Thyroid gland (tissue), 4 donors: ENCODE data around the gene RARRES1. TPM values are rescaled to one million over a fixed set of nuclear protein-coding genes. Genes with fewer than 3 reads are reported as not detected.
A peak's percentile ranks its signal among the peaks of the same experiment; 100 is the strongest.

ENCODE experiments used
- DNase-seq, 2 donors: peaks; one replicate each; pipeline ENCODE4 v3.0.0-alpha.2; 2019
- H3K27ac ChIP-seq, 3 donors: fragments of 200-600 bp; sonication (generic); 1 replicate in 2 of 3; 2 replicates in 1 of 3; pipeline ENCODE4 v1.5.1; 2016 to 2019; ENCODE audit warnings: mild to moderate bottlenecking in 1 of 3, moderate library complexity in 1 of 3
- H3K27me3 ChIP-seq: fragments of 200-600 bp; sonication (generic); one replicate; pipeline ENCODE4 v1.5.1; 2019
- H3K36me3 ChIP-seq, 2 donors: fragments of 200-600 bp; sonication (generic); one replicate each; pipeline ENCODE4 v1.5.1; 2016 to 2019
- H3K4me1 ChIP-seq, 2 donors: fragments of 200-600 bp; sonication (generic); one replicate each; pipeline ENCODE4 v1.5.1; 2017 to 2019
- H3K4me3 ChIP-seq, 3 donors: fragments of 200-600 bp; sonication (generic); replicated peaks in 1 of 3; 1 replicate in 2 of 3; 2 replicates in 1 of 3; pipeline ENCODE4 v1.5.1; 2016; ENCODE audit warnings: mild to moderate bottlenecking in 1 of 3
- H3K9me3 ChIP-seq: fragments of 200-600 bp; sonication (generic); one replicate; pipeline ENCODE4 v1.5.1; 2017
- POLR2A ChIP-seq, 2 donors: fragments of 450-650 bp; IDR thresholded peaks; one replicate each; pipeline ENCODE4 v1.6.1; 2017; ENCODE audit warnings: antibody characterized with exemption in 2 of 2, mild to moderate bottlenecking in 2 of 2, moderate library complexity in 1 of 2
- WGBS, 2 donors: methylation state at CpG; one replicate each; pipeline ENCODE4 v1.1.5; 2017; 5-methylcytosine and 5-hydroxymethylcytosine counted together
- intact Hi-C: fragments of 100-400 bp; cut with DNase I; formaldehyde crosslinking; loops from one replicate; pipeline ENCODE4 v1.15.1; 2023
- total RNA-seq, 4 donors: library from RNA; depleted of rRNA; stranded (reverse); fragments of >200 nt; gene quantifications; one replicate each; pipeline ENCODE4 v1.2.3, GENCODE V29; 2016
- TF ChIP-seq, protein P1 (sequence below), 6 experiments: fragments of 200-600 bp in 3 of 6; fragments of 450-650 bp in 3 of 6; sonication (generic) in 3 of 6; IDR thresholded peaks; one replicate each; pipeline ENCODE4 v1.5.1; 2016 to 2019; ENCODE audit warnings: antibody characterized with exemption in 6 of 6, mild to moderate bottlenecking in 2 of 6, inconsistent platforms in 1 of 6, moderate library complexity in 1 of 6

Gene RARRES1
- total RNA-seq, 4 donors from 2014 or later = 4.8 to 394 (median 21.4) TPM

DNA sequence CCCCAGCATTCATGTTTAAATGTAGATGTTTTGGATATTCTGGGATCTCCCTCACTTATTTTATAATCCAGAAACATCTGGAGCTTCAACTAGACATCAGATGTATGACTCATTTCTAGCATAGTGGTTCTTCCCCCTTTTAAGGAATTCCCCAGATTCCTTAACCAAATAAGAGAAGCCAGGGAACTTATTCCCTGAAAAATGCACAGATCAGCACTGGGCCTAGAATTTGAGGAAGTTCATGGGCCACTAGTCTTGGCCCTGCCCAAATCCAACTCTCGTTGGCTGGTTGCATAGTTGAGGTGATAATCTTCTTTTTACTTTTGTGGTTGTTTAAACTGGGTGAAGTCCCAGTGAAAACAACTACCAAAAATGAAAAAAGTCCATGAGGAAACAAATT is 20.4 kb downstream of the RARRES1 start:
- Histone ChIP-seq H3K4me3 (no peak overlapping the region), H3K4me1 (peaks cover 0 to 9% of the 10 kb centered on the region in 2 donors), H3K27ac (peak overlapping the region in 1 of 3 donors; percentile 14), H3K27me3 (no peaks in the 10 kb centered on the region), H3K9me3 (no peaks in the 10 kb centered on the region), H3K36me3 (peaks cover 0 to 8% of the 10 kb centered on the region in 2 donors)
- intact Hi-C loops = no loop called here
- 68 to 77% methylated on average over 1 of the region's 1 CpG for WGBS, 2 donors
- TF ChIP-seq, protein P1, sequence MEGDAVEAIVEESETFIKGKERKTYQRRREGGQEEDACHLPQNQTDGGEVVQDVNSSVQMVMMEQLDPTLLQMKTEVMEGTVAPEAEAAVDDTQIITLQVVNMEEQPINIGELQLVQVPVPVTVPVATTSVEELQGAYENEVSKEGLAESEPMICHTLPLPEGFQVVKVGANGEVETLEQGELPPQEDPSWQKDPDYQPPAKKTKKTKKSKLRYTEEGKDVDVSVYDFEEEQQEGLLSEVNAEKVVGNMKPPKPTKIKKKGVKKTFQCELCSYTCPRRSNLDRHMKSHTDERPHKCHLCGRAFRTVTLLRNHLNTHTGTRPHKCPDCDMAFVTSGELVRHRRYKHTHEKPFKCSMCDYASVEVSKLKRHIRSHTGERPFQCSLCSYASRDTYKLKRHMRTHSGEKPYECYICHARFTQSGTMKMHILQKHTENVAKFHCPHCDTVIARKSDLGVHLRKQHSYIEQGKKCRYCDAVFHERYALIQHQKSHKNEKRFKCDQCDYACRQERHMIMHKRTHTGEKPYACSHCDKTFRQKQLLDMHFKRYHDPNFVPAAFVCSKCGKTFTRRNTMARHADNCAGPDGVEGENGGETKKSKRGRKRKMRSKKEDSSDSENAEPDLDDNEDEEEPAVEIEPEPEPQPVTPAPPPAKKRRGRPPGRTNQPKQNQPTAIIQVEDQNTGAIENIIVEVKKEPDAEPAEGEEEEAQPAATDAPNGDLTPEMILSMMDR (IDR thresholded peaks at IDR 0.05) = no peak
- no peak for TF ChIP-seq POLR2A (IDR thresholded peaks at IDR 0.05)
- DNase-seq = no peak

DNA sequence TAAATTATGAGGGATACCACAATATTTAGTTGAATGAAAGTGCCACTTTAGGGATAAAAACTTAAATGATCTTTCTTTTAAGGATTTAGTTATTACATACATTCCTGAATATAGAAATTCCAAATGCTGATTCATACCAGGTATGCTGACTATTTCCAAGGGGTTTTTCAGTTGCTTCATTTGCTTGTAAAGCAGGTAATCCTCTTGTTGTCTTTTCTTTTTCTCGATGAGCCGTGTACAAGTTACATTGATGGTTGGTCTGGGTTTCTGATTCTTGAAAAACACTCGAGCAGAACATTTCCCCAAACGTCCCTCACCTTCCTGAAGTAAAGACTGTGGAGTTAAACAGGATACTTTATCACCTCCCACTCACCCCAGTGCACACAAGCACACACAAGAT is 21.7 kb downstream of the RARRES1 start:
- intact Hi-C loops = no loop called here
- Histone ChIP-seq H3K9me3 (no peaks in the 10 kb centered on the region), H3K27me3 (no peaks in the 10 kb centered on the region), H3K4me1 (peaks cover 0 to 9% of the 10 kb centered on the region in 2 donors), H3K27ac (no peak overlapping the region), H3K36me3 (peaks cover 0 to 8% of the 10 kb centered on the region in 2 donors), H3K4me3 (no peak overlapping the region)
- DNase-seq = no peak
- WGBS, 2 donors = 36 to 59% methylated on average over 4 of the region's 4 CpGs
- no peak for TF ChIP-seq POLR2A (IDR thresholded peaks at IDR 0.05)
- TF ChIP-seq, protein P1 (IDR thresholded peaks at IDR 0.05) = no peak

DNA sequence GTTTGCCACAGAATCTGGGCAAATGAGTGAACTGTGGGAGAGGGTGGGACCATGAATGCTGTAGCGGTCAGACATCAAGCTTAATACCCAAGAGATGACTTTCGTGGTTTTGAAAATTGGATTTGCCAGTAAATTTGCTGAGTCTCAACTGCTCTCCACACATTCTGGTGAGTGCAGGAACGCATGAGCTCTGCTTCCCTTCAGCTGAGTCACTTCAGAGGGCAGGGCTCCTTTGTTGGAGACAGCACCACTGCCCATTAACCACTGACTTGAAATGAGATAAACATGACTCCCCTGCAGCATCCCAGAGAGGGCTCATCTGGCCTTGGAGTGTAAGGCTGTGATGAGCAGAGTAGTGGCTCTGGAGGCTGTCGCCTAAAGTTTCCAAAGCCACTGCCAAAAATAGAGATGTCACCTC is 22.6 kb downstream of the RARRES1 start:
- no peak for DNase-seq
- Histone ChIP-seq H3K27me3 (no peaks in the 10 kb centered on the region), H3K36me3 (peaks cover 0 to 8% of the 10 kb centered on the region in 2 donors), H3K4me3 (no peak overlapping the region), H3K27ac (no peak overlapping the region), H3K4me1 (peaks cover 0 to 9% of the 10 kb centered on the region in 2 donors), H3K9me3 (no peaks in the 10 kb centered on the region)
- 60 to 82% methylated on average over 4 of the region's 4 CpGs for WGBS, 2 donors
- intact Hi-C loops = no loop called here
- no peak for TF ChIP-seq POLR2A (IDR thresholded peaks at IDR 0.05)
- TF ChIP-seq, protein P1 (IDR thresholded peaks at IDR 0.05) = no peak

DNA sequence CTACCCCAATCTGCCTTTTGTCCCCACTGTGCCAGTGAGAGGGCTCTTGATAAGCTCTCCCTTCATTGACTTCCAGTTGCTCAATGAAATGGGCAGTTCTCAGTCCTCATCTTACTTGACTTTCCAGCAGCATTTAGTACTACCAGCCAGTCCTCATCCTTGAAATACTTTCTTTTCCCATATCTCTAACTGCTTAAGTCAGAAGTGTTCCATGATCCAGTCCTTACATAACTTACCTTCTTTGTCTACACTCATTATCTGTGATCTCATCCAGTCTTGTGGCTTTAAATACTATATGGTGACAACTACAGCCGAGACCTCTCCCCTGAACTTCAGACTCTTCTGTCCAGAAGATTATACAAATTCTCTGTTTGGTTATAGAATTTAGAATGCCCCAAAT is 28.7 kb downstream of the RARRES1 start:
- Histone ChIP-seq H3K4me1 (no peaks in the 10 kb centered on the region), H3K36me3 (peaks cover 0 to 5% of the 10 kb centered on the region in 2 donors), H3K9me3 (no peaks in the 10 kb centered on the region), H3K4me3 (no peak overlapping the region), H3K27ac (no peak overlapping the region), H3K27me3 (no peaks in the 10 kb centered on the region)
- WGBS, 2 donors = 98 to 100% methylated on average over 1 of the region's 1 CpG
- DNase-seq = no peak
- intact Hi-C loops = no loop called here
- no peak for TF ChIP-seq POLR2A (IDR thresholded peaks at IDR 0.05)
- TF ChIP-seq, protein P1 (IDR thresholded peaks at IDR 0.05) = no peak

DNA sequence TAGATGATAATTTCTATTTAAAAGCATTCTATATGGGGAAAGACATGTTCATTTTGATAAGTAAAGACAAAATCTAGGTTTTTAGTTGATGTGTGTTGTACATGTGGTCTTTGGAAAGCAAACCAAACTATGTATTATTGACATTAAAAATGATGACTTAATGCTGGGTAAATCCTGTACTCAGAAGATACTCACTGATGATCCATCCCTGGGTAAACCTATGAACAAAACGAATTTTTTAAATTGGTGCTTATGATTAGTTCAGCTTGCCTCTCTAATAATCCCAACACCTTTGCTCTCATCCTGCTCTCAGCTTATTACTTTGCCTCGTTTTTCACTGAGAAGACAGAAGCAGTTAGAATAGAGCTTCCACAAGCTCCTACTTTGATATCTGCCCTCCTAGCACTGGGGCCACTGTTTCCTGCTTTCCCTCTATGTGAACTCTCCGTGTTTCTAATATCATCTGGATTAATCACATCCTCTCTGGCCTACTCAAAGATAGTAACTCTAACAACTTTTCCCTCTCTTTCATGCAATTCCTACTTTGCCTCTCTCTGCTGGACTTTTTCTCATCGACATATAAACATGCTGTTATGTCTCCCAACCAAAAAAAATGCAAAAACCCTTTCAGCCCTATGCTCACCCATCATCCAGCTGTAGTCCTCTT is 29.3 kb downstream of the RARRES1 start:
- intact Hi-C loops = no loop called here
- 85 to 90% methylated on average over 4 of the region's 4 CpGs for WGBS, 2 donors
- Histone ChIP-seq H3K27me3 (no peaks in the 10 kb centered on the region), H3K4me3 (no peak overlapping the region), H3K36me3 (no peaks in the 10 kb centered on the region), H3K27ac (no peak overlapping the region), H3K4me1 (no peaks in the 10 kb centered on the region), H3K9me3 (no peaks in the 10 kb centered on the region)
- DNase-seq = no peak
- TF ChIP-seq, protein P1 (IDR thresholded peaks at IDR 0.05) = no peak
- no peak for TF ChIP-seq POLR2A (IDR thresholded peaks at IDR 0.05)
